HFF-Myc (cell line): ENCODE measurements around the gene CD226.

Experiments
- DNase-seq: peaks from one replicate; pipeline ENCODE4 v3.0.0-alpha.2; 2011; ENCODE audit warnings: low read depth; ENCODE audit errors: extremely low read depth
- H3K4me3 ChIP-seq: replicated peaks from 2 replicates; pipeline ENCODE4 v1.5.1; 2011; ENCODE audit warnings: low read depth, mild to moderate bottlenecking, control low read depth, low read length
- TF ChIP-seq, protein P1 (sequence below): IDR thresholded peaks from 2 replicates; pipeline ENCODE4 v1.5.1; 2012; ENCODE audit warnings: mild to moderate bottlenecking, low read depth, low read length, control low read depth; ENCODE audit errors: missing control alignments

Gene CD226

DNA sequence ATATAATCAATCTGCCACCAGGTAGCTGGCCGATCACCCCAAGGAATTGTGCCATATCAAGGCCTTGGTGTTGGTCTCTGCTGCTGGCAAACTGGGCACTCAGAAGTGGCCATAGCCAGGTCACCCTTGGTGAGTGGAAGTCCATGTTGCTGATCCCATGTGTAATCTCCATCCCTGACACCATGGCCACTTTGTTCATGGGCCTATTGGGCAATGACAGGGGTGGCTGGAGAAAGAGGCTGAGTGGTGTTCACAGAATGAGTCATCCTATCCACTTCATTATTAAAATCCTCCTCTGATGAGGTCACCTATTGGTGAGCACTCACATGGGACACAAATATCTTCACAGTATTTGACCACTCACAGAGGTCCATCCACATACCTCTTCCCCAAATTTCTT lies 26.7 kb upstream of the CD226 start:
- no peak for DNase-seq
- H3K4me3 ChIP-seq = no peak overlapping the region
- TF ChIP-seq, protein P1, sequence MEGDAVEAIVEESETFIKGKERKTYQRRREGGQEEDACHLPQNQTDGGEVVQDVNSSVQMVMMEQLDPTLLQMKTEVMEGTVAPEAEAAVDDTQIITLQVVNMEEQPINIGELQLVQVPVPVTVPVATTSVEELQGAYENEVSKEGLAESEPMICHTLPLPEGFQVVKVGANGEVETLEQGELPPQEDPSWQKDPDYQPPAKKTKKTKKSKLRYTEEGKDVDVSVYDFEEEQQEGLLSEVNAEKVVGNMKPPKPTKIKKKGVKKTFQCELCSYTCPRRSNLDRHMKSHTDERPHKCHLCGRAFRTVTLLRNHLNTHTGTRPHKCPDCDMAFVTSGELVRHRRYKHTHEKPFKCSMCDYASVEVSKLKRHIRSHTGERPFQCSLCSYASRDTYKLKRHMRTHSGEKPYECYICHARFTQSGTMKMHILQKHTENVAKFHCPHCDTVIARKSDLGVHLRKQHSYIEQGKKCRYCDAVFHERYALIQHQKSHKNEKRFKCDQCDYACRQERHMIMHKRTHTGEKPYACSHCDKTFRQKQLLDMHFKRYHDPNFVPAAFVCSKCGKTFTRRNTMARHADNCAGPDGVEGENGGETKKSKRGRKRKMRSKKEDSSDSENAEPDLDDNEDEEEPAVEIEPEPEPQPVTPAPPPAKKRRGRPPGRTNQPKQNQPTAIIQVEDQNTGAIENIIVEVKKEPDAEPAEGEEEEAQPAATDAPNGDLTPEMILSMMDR = no peak

GRCh38 chr18:69969491-69969890 lies 21.8 kb upstream of the CD226 start:
- TF ChIP-seq, protein P1 = no peak
- H3K4me3 ChIP-seq = no peak overlapping the region
- DNase-seq = no peak

DNA sequence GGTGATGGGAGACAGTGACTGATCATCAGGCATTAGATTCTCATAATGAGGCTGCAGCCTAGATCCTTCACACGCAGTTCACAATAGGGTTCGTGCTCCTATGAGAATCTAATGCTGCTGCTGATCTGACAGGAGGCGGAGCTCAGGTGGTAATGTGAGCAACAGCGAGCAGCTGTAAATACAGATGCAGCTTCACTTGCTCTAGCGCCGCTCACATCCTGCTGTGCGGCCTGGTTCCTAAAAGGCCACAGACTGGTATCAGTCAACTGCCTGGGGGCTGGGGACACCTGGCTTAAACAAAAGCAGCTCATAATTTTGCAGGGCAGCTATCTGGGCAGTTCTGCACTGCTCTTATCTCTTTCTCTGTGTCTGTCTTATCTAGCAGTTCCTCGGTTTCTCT lies 20.4 kb upstream of the CD226 start:
- no peak for DNase-seq
- TF ChIP-seq, protein P1 = no peak
- H3K4me3 ChIP-seq = no peak overlapping the region

GRCh38 chr18:69963196-69963595 lies 15.5 kb upstream of the CD226 start:
- DNase-seq = no peak
- H3K4me3 ChIP-seq = no peak overlapping the region
- TF ChIP-seq, protein P1 = no peak

DNA sequence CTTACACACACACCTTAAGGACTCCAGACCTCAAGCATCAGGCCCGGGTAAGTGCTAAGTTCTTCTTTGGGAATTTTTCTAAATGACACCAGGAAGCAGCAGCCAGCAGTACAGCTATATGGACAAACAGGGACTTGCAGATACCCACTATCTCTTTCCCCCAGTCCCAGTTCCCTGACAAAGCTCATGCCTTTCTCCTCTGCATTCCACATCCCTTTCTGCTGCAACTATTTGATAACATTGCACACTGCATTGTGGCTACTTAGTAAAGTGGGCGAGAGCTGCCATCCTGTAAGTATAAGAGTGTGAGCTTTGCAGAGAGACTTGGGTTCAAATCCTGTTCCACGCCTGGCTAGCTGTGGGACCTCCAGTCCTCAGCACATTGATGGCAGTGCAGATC lies 14.0 kb upstream of the CD226 start:
- TF ChIP-seq, protein P1 = no peak
- no peak for DNase-seq
- H3K4me3 ChIP-seq = no peak overlapping the region

- H3K4me3 ChIP-seq = no peak overlapping the region
- TF ChIP-seq, protein P1 = no peak
- no peak for DNase-seq
Measured at GRCh38 chr18:69958422-69958821, 10.7 kb upstream of the CD226 start.

DNA sequence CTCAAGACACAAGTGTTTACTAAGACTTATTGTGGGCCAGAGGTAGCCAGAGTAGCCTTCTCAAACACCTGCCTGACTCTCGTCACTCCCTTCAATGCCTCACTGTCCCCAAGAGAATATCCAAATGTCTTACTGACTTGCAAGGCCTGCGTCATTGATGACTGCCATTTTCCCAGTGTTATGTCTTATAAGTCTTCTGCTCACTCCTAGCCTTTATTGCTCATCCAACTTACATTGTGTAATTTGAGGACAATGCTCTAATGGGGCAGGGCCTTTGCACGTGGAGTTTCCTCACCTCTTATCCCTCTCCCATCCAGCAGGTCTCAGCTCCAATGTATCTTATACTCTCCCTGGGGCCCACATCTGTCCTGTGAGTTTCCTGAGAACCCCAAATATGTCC lies 10.1 kb upstream of the CD226 start:
- TF ChIP-seq, protein P1 = no peak
- no peak overlapping the region for H3K4me3 ChIP-seq

More for the DNA sequence above, 10.1 kb upstream of the CD226 start:
- DNase-seq = no peak
